HG03103 (cell line): Measurements from ENCODE around the gene CRYBA4.

Source experiments
- ATAC-seq: cut with Tn5 transposase; IDR thresholded peaks from one replicate; pipeline ENCODE4 v1.9.1; 2021; ENCODE audit warnings: low read depth; ENCODE audit not compliant: unreplicated experiment

CRYBA4 gene

GRCh38 chr22:26620197-26620596 is 1.6 kb upstream of the CRYBA4 start:
- ATAC-seq = no peak

- ATAC-seq = no peak
Observed at GRCh38 chr22:26623984-26624383, 2.2 kb downstream of the CRYBA4 start.

GRCh38 chr22:26624803-26625202 is 3.0 kb downstream of the CRYBA4 start:
- ATAC-seq = no peak

- no peak for ATAC-seq
Observed at GRCh38 chr22:26629988-26630761, 8.4 kb downstream of the CRYBA4 start.

- ATAC-seq = no peak
Observed at GRCh38 chr22:26631282-26631681, 9.5 kb downstream of the CRYBA4 start.

- no peak for ATAC-seq
Observed at GRCh38 chr22:26632422-26633155, 10.8 kb downstream of the CRYBA4 start.

GRCh38 chr22:26634189-26634588 is 12.4 kb downstream of the CRYBA4 start:
- no peak for ATAC-seq

- no peak for ATAC-seq
Observed at GRCh38 chr22:26635117-26635516, 13.4 kb downstream of the CRYBA4 start.

- ATAC-seq = no peak
Observed at GRCh38 chr22:26636296-26636695, 14.5 kb downstream of the CRYBA4 start.

- no peak for ATAC-seq
Observed at GRCh38 chr22:26642465-26643417, 21.0 kb downstream of the CRYBA4 start.

- no peak for ATAC-seq
Observed at GRCh38 chr22:26643418-26644100, 21.8 kb downstream of the CRYBA4 start.

GRCh38 chr22:26646158-26646557 is 24.4 kb downstream of the CRYBA4 start:
- ATAC-seq = no peak

- ATAC-seq = no peak
Observed at GRCh38 chr22:26648011-26648497, 26.3 kb downstream of the CRYBA4 start.

GRCh38 chr22:26648528-26649388 is 27.0 kb downstream of the CRYBA4 start:
- ATAC-seq = no peak

- ATAC-seq = no peak
Observed at GRCh38 chr22:26650722-26651421, 29.1 kb downstream of the CRYBA4 start.

GRCh38 chr22:26651815-26652214 is 30.1 kb downstream of the CRYBA4 start:
- no peak for ATAC-seq

- ATAC-seq = no peak
Observed at GRCh38 chr22:26656891-26657851, 35.4 kb downstream of the CRYBA4 start, which contains the start of gene MIAT. Gene MIAT (plus strand): TSS chr22:26657588.
